HCT116 (cell line): ENCODE results near the gene COMMD1. TPM values are rescaled to one million over a fixed set of nuclear protein-coding genes. Genes with fewer than 3 reads are reported as not detected.

Experiments used
- ATAC-seq: fragments of 200-7000 bp; cut with Tn5 transposase; 2 replicates; pipeline ENCODE4 v1.9.1; 2020; ENCODE audit warnings: mild to moderate bottlenecking, moderate library complexity
- BruUV-seq: library from RNA; stranded (reverse); fragments of 400-500 nt; replicated peaks from 2 replicates; lab custom pipeline; 2021; lab: Mats Ljungman, UMichigan
- CTCF ChIA-PET: fragments of 300-600 bp; sonication (Branson Sonifier 250); formaldehyde crosslinking; loops from one replicate; lab custom pipeline; 2021; ENCODE audit warnings: antibody characterized with exemption; lab: Charles Lee
- POLR2A ChIA-PET: fragments of 300-600, 350-600 bp; sonication (Branson Sonifier 250); formaldehyde crosslinking; loops from one replicate; lab custom pipeline; 2021; ENCODE audit warnings: antibody characterized with exemption; lab: Charles Lee
- RAD21 ChIA-PET, 2 experiments: fragments of 300-600 bp; sonication (Branson Sonifier 250); formaldehyde crosslinking; loops; one replicate each; lab custom pipeline; 2023; ENCODE audit warnings: low total read pairs in 2 of 2; ENCODE audit not compliant: uncharacterized antibody in 2 of 2, unreplicated experiment in 2 of 2, low non-redundant PET in 1 of 2; lab: Charles Lee
- DNase-seq: peaks from one replicate; pipeline ENCODE4 v3.0.0-alpha.2; 2010; ENCODE audit warnings: low read depth, low spot score
- H2AFZ ChIP-seq: fragments of 200-600 bp; shearing (Covaris generic), sonication (generic); 2 replicates; pipeline ENCODE4 v1.6.1; 2017; ENCODE audit warnings: low read depth, mixed run types, mixed read lengths, antibody characterized with exemption, low read length; ENCODE audit not compliant: poor library complexity, severe bottlenecking
- H3K27ac ChIP-seq: 2 replicates; pipeline ENCODE4 v1.5.1; 2012; ENCODE audit warnings: low read depth, low read length
- H3K27me3 ChIP-seq: fragments of 200-600 bp; sonication (generic); 2 replicates; pipeline ENCODE4 v1.6.1; 2016; ENCODE audit warnings: mixed run types, low read length, mixed read lengths; ENCODE audit not compliant: insufficient read depth
- H3K36me3 ChIP-seq, 2 experiments: fragments of 200-500 bp in 1 of 2; fragments of 200-600 bp in 1 of 2; sonication (Bioruptor generic) in 1 of 2; sonication (generic) in 1 of 2; 2 replicates each; pipeline versions ENCODE4 v1.5.1 to v1.6.1; 2014 to 2016; ENCODE audit warnings: low read length in 2 of 2, inconsistent platforms in 1 of 2, mixed read lengths in 1 of 2, mixed run types in 1 of 2; ENCODE audit not compliant: insufficient read depth in 2 of 2, control insufficient read depth in 1 of 2
- H3K4me1 ChIP-seq, 2 experiments: fragments of 200-600 bp in 1 of 2; sonication (generic) in 1 of 2; 2 replicates each; pipeline versions ENCODE4 v1.5.1 to v1.6.1; 2012 to 2017; ENCODE audit warnings: low read length in 2 of 2, inconsistent platforms in 1 of 2, mild to moderate bottlenecking in 1 of 2, mixed read lengths in 1 of 2, mixed run types in 1 of 2, moderate library complexity in 1 of 2; ENCODE audit not compliant: insufficient read depth in 2 of 2, control insufficient read depth in 1 of 2
- H3K4me2 ChIP-seq: fragments of 200-600 bp; sonication (generic); 2 replicates; pipeline ENCODE4 v1.6.1; 2017; ENCODE audit warnings: mixed run types, low read length, mixed read lengths
- H3K4me3 ChIP-seq, 2 experiments: fragments of 200-600 bp in 1 of 2; sonication (generic) in 1 of 2; replicated peaks in 1 of 2; 2 replicates each; pipeline ENCODE4 v1.5.1; 2011 to 2016; ENCODE audit warnings: low read length in 2 of 2, control low read depth in 1 of 2, low read depth in 1 of 2, mild to moderate bottlenecking in 1 of 2, mixed read lengths in 1 of 2, mixed run types in 1 of 2
- H3K79me2 ChIP-seq: fragments of 200-600 bp; sonication (generic); 2 replicates; pipeline ENCODE4 v1.6.1; 2017; ENCODE audit warnings: mild to moderate bottlenecking, mixed run types, low read length, moderate library complexity, mixed read lengths; ENCODE audit not compliant: insufficient read depth
- H3K9ac ChIP-seq: fragments of 200-600 bp; sonication (generic); 2 replicates; pipeline ENCODE4 v1.6.1; 2016; ENCODE audit warnings: low read length, mixed read lengths
- H3K9me2 ChIP-seq: fragments of 200-600 bp; sonication (generic), shearing (Covaris generic); 2 replicates; pipeline ENCODE4 v1.6.1; 2017; ENCODE audit warnings: mixed run types, mild to moderate bottlenecking, moderate library complexity; ENCODE audit not compliant: insufficient read depth
- H3K9me3 ChIP-seq, 2 experiments: fragments of 200-500 bp in 1 of 2; fragments of 200-600 bp in 1 of 2; sonication (Bioruptor generic) in 1 of 2; sonication (generic) in 1 of 2; 2 replicates each; pipeline ENCODE4 v1.6.1; 2014 to 2017; ENCODE audit warnings: low read length in 2 of 2, mixed read lengths in 2 of 2, inconsistent platforms in 1 of 2, low read depth in 1 of 2, mild to moderate bottlenecking in 1 of 2, mixed run types in 1 of 2, moderate library complexity in 1 of 2; ENCODE audit not compliant: control insufficient read depth in 1 of 2, insufficient read depth in 1 of 2
- H4K20me1 ChIP-seq: fragments of 200-600 bp; sonication (generic), shearing (Covaris generic); 2 replicates; pipeline ENCODE4 v1.6.1; 2017; ENCODE audit warnings: mixed run types, mild to moderate bottlenecking, moderate library complexity; ENCODE audit not compliant: insufficient read depth
- ELF1 ChIP-seq: IDR thresholded peaks from 2 replicates; pipeline ENCODE4 v1.6.1; 2012; ENCODE audit warnings: low read depth, borderline replicate concordance
- JUND ChIP-seq: IDR thresholded peaks from 2 replicates; pipeline ENCODE4 v1.6.1; 2012
- intact Hi-C: fragments of 100-400 bp; cut with micrococcal nuclease; formaldehyde crosslinking; loops from 2 replicates; pipeline ENCODE4 v1.10.0; 2022
- total RNA-seq: library from RNA; stranded (reverse); gene quantifications from one replicate; pipeline ENCODE4 v1.2.1, GENCODE V29; 2021; ENCODE audit not compliant: unreplicated experiment
- TF ChIP-seq, protein P1 (sequence below): IDR thresholded peaks from 2 replicates; pipeline ENCODE4 v1.6.1; 2011; ENCODE audit warnings: mild to moderate bottlenecking, low read length, moderate library complexity; ENCODE audit not compliant: insufficient replicate concordance; ENCODE audit errors: extremely low read depth

The COMMD1 gene
- total RNA-seq, 1 experiment from 2014 or later: 16.1 TPM

DNA sequence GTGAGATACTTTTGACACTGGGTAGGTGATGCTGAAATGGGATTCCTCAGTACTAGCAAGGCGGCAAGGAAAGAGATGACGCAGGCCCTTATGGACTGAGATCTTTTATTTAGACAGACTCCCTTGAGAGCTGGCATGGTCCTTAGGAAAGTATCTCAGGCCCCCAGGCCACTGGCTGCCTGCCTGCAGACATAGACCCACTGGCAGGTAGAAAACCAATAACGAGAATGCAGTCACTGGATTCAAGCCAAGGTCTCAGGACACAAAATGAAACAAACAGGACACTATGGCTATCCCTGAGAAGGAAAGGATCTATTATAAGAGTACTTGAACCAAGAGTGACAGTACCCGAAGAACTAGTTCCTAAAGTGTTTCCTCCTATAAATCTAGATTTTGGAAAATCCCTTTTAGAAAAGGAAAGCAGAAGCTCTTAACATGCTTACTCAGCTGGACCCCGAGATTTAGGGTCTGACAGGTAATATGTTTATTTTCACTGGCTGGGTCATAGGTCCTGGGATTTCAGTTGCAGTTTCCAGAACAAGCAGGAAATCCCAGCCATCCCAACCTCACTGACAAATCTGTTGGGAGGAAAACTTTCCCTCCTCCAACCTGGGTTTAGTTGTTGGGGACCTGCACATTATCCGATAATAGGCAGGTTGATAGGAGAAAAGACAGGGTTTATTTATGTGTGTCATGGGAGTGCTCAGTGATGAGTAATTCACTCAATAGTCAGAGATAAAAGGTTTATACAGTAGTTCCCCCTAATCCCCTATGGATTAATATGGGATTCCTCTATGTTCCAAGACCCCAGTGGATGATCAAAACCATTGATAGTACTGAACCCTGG lies 44.5 kb downstream of the COMMD1 start:
- ATAC-seq (no peak), DNase-seq (no peak)
- CTCF ChIA-PET: no interaction called here
- Histone ChIP-seq H3K27ac (no peak overlapping the region), H4K20me1 (no peaks in the 10 kb centered on the region), H3K79me2 (no peaks in the 10 kb centered on the region; the same call in 1 of the 2 replicates), H3K27me3 (no peaks in the 10 kb centered on the region), H3K9me3 (0 out of 4 replicates have a peak, but pooled peaks cover 0 to 5% of the 10 kb centered on the region in 2 experiments), H3K4me1 (peaks cover 17 to 22% of the 10 kb centered on the region in 2 experiments), H3K9ac (no peak overlapping the region), H3K9me2 (no peaks in the 10 kb centered on the region)
- BruUV-seq: no TSS peak
- POLR2A ChIA-PET: no interaction called here
- TF ChIP-seq, protein P1, sequence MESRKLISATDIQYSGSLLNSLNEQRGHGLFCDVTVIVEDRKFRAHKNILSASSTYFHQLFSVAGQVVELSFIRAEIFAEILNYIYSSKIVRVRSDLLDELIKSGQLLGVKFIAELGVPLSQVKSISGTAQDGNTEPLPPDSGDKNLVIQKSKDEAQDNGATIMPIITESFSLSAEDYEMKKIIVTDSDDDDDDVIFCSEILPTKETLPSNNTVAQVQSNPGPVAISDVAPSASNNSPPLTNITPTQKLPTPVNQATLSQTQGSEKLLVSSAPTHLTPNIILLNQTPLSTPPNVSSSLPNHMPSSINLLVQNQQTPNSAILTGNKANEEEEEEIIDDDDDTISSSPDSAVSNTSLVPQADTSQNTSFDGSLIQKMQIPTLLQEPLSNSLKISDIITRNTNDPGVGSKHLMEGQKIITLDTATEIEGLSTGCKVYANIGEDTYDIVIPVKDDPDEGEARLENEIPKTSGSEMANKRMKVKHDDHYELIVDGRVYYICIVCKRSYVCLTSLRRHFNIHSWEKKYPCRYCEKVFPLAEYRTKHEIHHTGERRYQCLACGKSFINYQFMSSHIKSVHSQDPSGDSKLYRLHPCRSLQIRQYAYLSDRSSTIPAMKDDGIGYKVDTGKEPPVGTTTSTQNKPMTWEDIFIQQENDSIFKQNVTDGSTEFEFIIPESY: no peak
- TF ChIP-seq JUND (no peak), ELF1 (no peak)
- TF ChIP-seq, all 23 proteins: peak for 0
- RAD21 ChIA-PET: no interaction called here
- no peak overlapping the region for H3K4me3 ChIP-seq
- no peak overlapping the region for H2AFZ ChIP-seq
- no peaks in the 10 kb centered on the region for H3K36me3 ChIP-seq
- H3K4me2 ChIP-seq: 0 out of 2 replicates have a peak overlapping the region, but pooled peaks have one; percentile 3
- intact Hi-C loops: no loop called here
